ENCODE measurements around the gene PCNX3. TPM values are rescaled to one million over a fixed set of nuclear protein-coding genes. Genes with fewer than 3 reads are reported as not detected.

PCNX3 gene
- 10 to 100 TPM; 55.8 to 59.7 (median 59.5) TPM for total RNA-seq

DNA sequence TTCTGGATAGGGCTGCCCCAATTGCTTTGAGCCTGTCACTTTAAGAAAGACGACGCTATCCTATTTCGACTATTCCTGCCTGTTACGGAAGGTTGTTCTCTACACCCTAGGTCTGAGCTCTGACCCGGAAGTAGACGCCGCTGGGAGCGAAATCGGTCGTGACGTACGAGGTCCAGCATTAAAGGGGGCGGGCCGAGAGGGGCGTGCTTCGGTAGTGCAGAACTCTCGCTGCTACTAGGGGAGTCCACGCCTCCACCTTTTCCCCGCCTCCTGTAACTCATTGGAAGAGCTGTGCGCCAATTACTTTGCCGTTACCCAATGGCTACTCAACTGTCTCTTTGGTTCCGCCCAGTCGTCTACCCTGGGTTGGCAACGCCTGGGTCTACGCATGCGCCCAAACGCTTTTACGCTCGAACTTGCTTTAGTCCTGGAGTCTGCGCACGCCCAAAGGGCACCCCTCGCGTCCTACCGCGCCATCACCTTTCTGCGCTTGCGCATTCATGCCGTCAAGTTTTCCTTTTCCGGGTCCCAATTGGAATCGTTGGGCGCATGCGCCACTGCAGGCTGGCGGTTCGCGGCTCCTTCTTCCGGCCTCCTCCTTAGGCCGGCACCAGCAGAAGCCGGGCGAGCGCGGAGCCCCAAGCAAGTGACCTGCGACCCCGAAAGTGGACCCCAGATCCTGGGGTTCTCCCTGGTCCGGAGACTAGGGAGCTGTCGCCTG lies at the start of gene PCNX3:
TSS of gene PCNX3 (plus strand) at position 548 of the 721 bp plus-strand sequence. CDS start 536 bp downstream, outside the sequence.
- no peaks in the 10 kb centered on the region for H3K9me3 Mint-ChIP-seq
- H3K4me1 Mint-ChIP-seq (ENCODE audit: low read depth): peaks cover 43% of the 10 kb centered on the region
- ATAC-seq (peak; percentile 89 to 90), DNase-seq (peak; percentile 100)
- no peaks in the 10 kb centered on the region for H3K27me3 Mint-ChIP-seq (ENCODE audit: low read depth)
- peaks cover 13% of the 10 kb centered on the region for H3K36me3 Mint-ChIP-seq (ENCODE audit: insufficient read depth)
- peak within 1 kb of the TSS; percentile 95 for H3K4me3 Mint-ChIP-seq

- peaks cover 14% of the 10 kb centered on the region for H3K36me3 Mint-ChIP-seq (ENCODE audit: insufficient read depth)
Observed at GRCh38 chr11:65569164-65569972, 46.2 kb upstream of the PCNX3 start.

GRCh38 chr11:65569973-65570918 lies 45.3 kb upstream of the PCNX3 start, which contains the start of gene ZNRD2:
Gene ZNRD2, plus strand, starts transcription at chr11:65570477. Its CDS starts 15 bp downstream, at chr11:65570492.
- peaks cover 68% of the 10 kb centered on the region for H3K4me1 Mint-ChIP-seq (ENCODE audit: low read depth)
- H3K36me3 Mint-ChIP-seq (ENCODE audit: insufficient read depth): peaks cover 14% of the 10 kb centered on the region
- no peaks in the 10 kb centered on the region for H3K9me3 Mint-ChIP-seq
- H3K4me3 Mint-ChIP-seq: peak within 1 kb of the TSS; percentile 99
- ATAC-seq (peak; percentile 80), DNase-seq (peak; percentile 97)
- no peaks in the 10 kb centered on the region for H3K27me3 Mint-ChIP-seq (ENCODE audit: low read depth)

More at GRCh38 chr11:65569164-65569972, 46.2 kb upstream of the PCNX3 start:
- peaks cover 66% of the 10 kb centered on the region for H3K4me1 Mint-ChIP-seq (ENCODE audit: low read depth)
- H3K9me3 Mint-ChIP-seq: no peaks in the 10 kb centered on the region
- H3K4me3 Mint-ChIP-seq: peak overlapping the region; percentile 99
- DNase-seq: no peak
- no peaks in the 10 kb centered on the region for H3K27me3 Mint-ChIP-seq (ENCODE audit: low read depth)
- peak; percentile 30 to 37 for ATAC-seq

GRCh38 chr11:65571420-65571819 lies 44.2 kb upstream of the PCNX3 start:
- H3K4me1 Mint-ChIP-seq (ENCODE audit: low read depth): peaks cover 61% of the 10 kb centered on the region
- peaks cover 14% of the 10 kb centered on the region for H3K36me3 Mint-ChIP-seq (ENCODE audit: insufficient read depth)
- H3K4me3 Mint-ChIP-seq: peak overlapping the region; percentile 99
- DNase-seq: no peak
- H3K9me3 Mint-ChIP-seq: no peaks in the 10 kb centered on the region
- no peaks in the 10 kb centered on the region for H3K27me3 Mint-ChIP-seq (ENCODE audit: low read depth)
- ATAC-seq: no peak

- Mint-ChIP-seq H3K36me3 (ENCODE audit: insufficient read depth) (peaks cover 14% of the 10 kb centered on the region), H3K4me3 (peak overlapping the region; percentile 99), H3K27me3 (ENCODE audit: low read depth) (no peaks in the 10 kb centered on the region), H3K4me1 (ENCODE audit: low read depth) (peaks cover 61% of the 10 kb centered on the region), H3K9me3 (no peaks in the 10 kb centered on the region)
- ATAC-seq: no peak
- no peak for DNase-seq
Observed at GRCh38 chr11:65571940-65572339, 43.6 kb upstream of the PCNX3 start.

DNA sequence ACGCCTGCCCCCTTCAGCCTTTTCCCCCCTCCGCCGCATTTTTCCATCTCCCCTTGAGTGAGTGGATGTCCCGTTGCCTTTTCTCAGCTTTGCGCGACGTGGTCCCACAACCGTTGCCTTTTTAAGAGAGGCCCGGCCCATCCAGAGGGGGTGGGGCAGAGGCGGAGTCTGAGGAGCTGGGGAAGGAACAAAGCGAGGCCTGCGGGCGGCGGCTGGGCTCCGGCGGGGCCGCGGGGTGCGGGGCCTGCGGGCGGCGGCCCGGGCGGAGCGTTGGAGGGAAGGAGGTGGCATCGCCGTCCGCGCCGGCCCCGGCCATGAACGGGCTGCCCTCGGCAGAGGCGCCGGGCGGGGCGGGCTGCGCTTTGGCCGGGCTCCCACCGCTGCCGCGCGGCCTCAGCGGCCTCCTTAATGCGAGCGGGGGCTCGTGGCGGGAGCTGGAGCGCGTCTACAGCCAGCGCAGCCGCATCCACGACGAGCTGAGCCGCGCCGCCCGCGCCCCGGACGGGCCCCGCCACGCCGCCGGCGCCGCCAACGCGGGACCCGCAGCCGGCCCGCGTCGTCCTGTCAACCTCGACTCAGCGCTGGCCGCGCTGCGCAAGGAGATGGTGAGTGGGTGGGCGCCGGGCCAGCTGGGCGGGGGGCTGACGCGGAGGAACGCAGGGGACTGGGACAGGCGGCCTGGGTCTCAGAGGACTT lies 43.1 kb upstream of the PCNX3 start, which contains the start of gene FAM89B:
TSS of gene FAM89B (plus strand) at position 183 of the 696 bp plus-strand sequence. CDS start at position 315, 132 bp downstream.
- H3K27me3 Mint-ChIP-seq (ENCODE audit: low read depth): no peaks in the 10 kb centered on the region
- peak; percentile 86 for DNase-seq
- peak in 1 of 2 donors; percentile 6 for ATAC-seq
- H3K4me3 Mint-ChIP-seq: peak within 1 kb of the TSS; percentile 99
- H3K9me3 Mint-ChIP-seq: no peaks in the 10 kb centered on the region
- H3K36me3 Mint-ChIP-seq (ENCODE audit: insufficient read depth): peaks cover 14% of the 10 kb centered on the region
- H3K4me1 Mint-ChIP-seq (ENCODE audit: low read depth): peaks cover 61% of the 10 kb centered on the region

- DNase-seq: no peak
- peak overlapping the region; percentile 85 for H3K4me3 Mint-ChIP-seq
- no peaks in the 10 kb centered on the region for H3K9me3 Mint-ChIP-seq
- peaks cover 63% of the 10 kb centered on the region for H3K4me1 Mint-ChIP-seq (ENCODE audit: low read depth)
- no peak for ATAC-seq
- peaks cover 11% of the 10 kb centered on the region for H3K36me3 Mint-ChIP-seq (ENCODE audit: insufficient read depth)
- no peaks in the 10 kb centered on the region for H3K27me3 Mint-ChIP-seq (ENCODE audit: low read depth)
Observed at GRCh38 chr11:65573391-65574079, 42.0 kb upstream of the PCNX3 start.

DNA sequence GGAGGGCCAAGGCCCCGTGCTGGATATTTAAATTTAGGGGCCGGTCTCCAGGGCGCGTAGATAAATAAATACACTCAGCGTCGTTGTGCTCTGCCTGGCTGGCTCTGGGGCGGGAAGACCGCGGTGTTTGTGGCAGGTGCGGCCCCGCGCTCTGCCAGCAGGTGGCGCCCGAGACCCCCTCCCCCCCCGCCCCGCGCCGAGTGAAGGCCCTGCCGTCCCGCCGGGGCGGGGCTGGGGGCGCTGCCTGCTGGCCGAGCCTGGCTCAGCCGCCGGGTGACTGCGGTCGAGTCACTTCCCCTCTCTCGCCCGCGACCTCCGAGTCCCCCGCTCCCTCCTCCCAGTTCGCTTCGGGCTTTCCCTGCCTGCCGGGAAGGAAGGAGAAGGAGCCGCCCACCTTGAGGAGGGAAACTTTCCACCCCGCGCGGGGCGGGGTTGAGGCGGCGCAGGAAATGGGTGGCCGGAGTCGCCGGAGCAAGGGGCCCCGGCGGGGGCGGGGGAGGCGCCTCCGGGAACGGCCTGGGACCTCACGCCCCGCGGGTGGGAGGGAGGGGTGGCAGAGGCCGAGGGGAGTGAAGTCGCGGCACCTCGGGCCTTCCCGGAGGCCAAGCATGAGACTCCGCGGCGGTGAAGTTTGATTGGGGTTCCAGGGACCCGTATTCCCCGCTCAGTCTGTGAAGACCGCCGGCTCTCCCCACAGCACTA lies 41.3 kb upstream of the PCNX3 start:
- DNase-seq: peak; percentile 81
- Mint-ChIP-seq H3K9me3 (no peaks in the 10 kb centered on the region), H3K36me3 (ENCODE audit: insufficient read depth) (peaks cover 13% of the 10 kb centered on the region), H3K27me3 (ENCODE audit: low read depth) (no peaks in the 10 kb centered on the region), H3K4me3 (peak overlapping the region; percentile 89), H3K4me1 (ENCODE audit: low read depth) (peaks cover 58% of the 10 kb centered on the region)
- ATAC-seq: peak; percentile 25 to 28

DNA sequence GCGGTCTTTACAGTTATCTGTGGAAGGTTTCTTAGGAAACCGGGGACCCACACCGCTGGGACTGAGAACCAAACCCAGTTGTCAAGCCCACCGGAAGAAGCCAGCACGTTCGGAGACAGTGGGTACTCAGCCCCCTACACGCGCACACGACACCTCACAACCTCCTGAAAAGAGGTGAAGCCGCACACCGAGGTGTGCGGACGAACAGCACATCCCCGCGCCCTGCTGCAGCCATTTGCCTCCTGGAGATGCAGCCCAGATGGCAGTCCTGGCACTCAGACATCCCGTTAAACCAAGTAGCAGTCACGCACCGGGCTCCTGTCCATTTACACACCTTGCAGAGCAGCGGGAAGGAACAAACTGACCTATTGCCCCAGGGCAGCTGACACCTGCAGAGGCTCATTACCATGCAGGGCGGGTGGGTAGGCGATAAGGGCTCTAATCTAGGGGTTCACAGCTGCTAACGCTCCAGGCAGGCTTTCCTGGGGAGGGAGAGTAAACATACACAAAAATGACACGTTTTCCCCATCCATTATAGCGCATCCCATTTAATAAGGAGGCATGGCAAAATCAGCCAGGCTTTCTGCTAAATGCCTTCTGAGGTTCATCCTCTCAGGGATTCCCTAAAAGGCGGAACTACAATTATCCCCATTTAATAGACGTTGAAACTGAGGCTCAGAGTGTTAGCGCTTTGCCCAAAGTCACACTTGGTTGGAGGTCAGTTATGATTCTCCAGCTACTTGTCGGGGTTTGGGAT lies 40.6 kb upstream of the PCNX3 start:
- Mint-ChIP-seq H3K36me3 (ENCODE audit: insufficient read depth) (peaks cover 17% of the 10 kb centered on the region), H3K9me3 (no peaks in the 10 kb centered on the region), H3K4me1 (ENCODE audit: low read depth) (peaks cover 56% of the 10 kb centered on the region), H3K27me3 (ENCODE audit: low read depth) (no peaks in the 10 kb centered on the region), H3K4me3 (peak overlapping the region; percentile 89)
- DNase-seq (no peak), ATAC-seq (peak; percentile 1 to 2)

GRCh38 chr11:65575568-65576231 lies 39.9 kb upstream of the PCNX3 start, which contains the start of gene EHBP1L1:
Gene EHBP1L1, plus strand, starts transcription at chr11:65576053. Its CDS starts 250 bp downstream, at chr11:65576303.
- peaks cover 17% of the 10 kb centered on the region for H3K36me3 Mint-ChIP-seq (ENCODE audit: insufficient read depth)
- ATAC-seq (peak; percentile 23 to 30), DNase-seq (peak; percentile 70)
- peaks cover 53% of the 10 kb centered on the region for H3K4me1 Mint-ChIP-seq (ENCODE audit: low read depth)
- peak within 1 kb of the TSS; percentile 89 for H3K4me3 Mint-ChIP-seq
- no peaks in the 10 kb centered on the region for H3K27me3 Mint-ChIP-seq (ENCODE audit: low read depth)
- no peaks in the 10 kb centered on the region for H3K9me3 Mint-ChIP-seq

DNA sequence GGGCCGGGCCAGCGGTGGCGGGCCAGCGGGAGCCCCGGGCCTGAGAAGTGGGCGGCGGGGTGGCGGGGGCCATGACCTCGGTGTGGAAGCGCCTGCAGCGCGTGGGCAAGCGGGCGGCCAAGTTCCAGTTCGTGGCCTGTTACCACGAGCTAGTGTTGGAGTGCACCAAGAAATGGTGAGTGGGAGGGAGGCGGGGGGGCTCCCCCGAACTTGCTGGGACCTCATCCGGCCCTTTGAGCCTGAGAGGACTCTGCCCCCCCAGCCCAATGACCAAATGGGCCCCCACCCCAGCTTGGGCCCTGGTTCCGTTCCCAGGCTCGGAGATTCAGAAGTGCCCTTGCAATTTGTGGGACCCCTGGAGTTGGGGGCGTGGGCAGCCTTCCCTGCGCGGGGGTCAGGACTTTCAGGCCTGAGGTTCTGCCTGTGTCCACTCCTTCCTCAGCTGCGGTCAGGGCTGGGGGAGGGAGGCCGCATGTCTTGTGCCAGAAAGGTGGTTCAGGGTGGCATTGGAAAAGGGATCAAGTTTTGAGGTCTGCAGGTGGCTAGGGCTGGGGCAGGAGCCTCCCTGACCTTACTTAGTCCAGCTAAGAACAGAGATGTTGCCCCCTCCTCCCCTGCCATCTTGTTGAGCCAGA lies 39.2 kb upstream of the PCNX3 start:
- DNase-seq (no peak), ATAC-seq (no peak)
- peaks cover 16% of the 10 kb centered on the region for H3K36me3 Mint-ChIP-seq (ENCODE audit: insufficient read depth)
- no peaks in the 10 kb centered on the region for H3K9me3 Mint-ChIP-seq
- no peaks in the 10 kb centered on the region for H3K27me3 Mint-ChIP-seq (ENCODE audit: low read depth)
- H3K4me3 Mint-ChIP-seq: peak overlapping the region; percentile 85
- peaks cover 52% of the 10 kb centered on the region for H3K4me1 Mint-ChIP-seq (ENCODE audit: low read depth)
